ENCODE data around the gene RNF223.
"Not testable (repeated sequence)": the region's sequence is repeated elsewhere in the genome, so short reads cannot be mapped to it uniquely, and the experiment has no call there.

Gene RNF223

GRCh38 chr1:1085911-1086841, 12.1 kb upstream of the RNF223 start:
- DNase-seq, result no peak

GRCh38 chr1:1085171-1085841, 11.2 kb upstream of the RNF223 start:
- DNase-seq, result no peak

GRCh38 chr1:1084372-1085170, 10.5 kb upstream of the RNF223 start:
- DNase-seq, result no peak

- DNase-seq, result no peak
Observed at GRCh38 chr1:1083416-1084371, 9.6 kb upstream of the RNF223 start.

- no peak for DNase-seq
Observed at GRCh38 chr1:1082776-1083415, 8.8 kb upstream of the RNF223 start.

GRCh38 chr1:1082239-1082775, 8.2 kb upstream of the RNF223 start:
- no peak for DNase-seq

GRCh38 chr1:1081311-1082238, 7.5 kb upstream of the RNF223 start:
- DNase-seq, result no peak

- DNase-seq, result no peak
Observed at GRCh38 chr1:1080951-1081310, 6.8 kb upstream of the RNF223 start.

- peak; percentile 58 for DNase-seq
Observed at GRCh38 chr1:1080122-1080757, 6.1 kb upstream of the RNF223 start.

- peak; percentile 70 for DNase-seq
Observed at GRCh38 chr1:1079408-1080121, 5.5 kb upstream of the RNF223 start.

GRCh38 chr1:1077396-1077795, 3.3 kb upstream of the RNF223 start:
- DNase-seq, result not testable (repeated sequence)

GRCh38 chr1:1075148-1075935, 1.2 kb upstream of the RNF223 start:
- no peak for DNase-seq

- no peak for DNase-seq
Observed at GRCh38 chr1:1074631-1075147, 583 bp upstream of the RNF223 start.

- DNase-seq, result no peak
Observed at GRCh38 chr1:1072849-1073742, 1.0 kb downstream of the RNF223 start.

GRCh38 chr1:1072299-1072848, 1.7 kb downstream of the RNF223 start:
- no peak for DNase-seq

GRCh38 chr1:1071486-1072298, 2.4 kb downstream of the RNF223 start:
- no peak for DNase-seq
